AG04449 (cell line): ENCODE results near the gene TOM1.

Experiments used
- CTCF ChIA-PET: fragments of 350-600 bp; formaldehyde crosslinking; extraction: SDS; loops from one replicate; lab custom pipeline; 2021; ENCODE audit warnings: antibody characterized with exemption; lab: Yijun Ruan, JAX
- POLR2A ChIA-PET: fragments of 400-600, 350-600 bp; formaldehyde crosslinking; extraction: SDS; loops from one replicate; lab custom pipeline; 2020; ENCODE audit warnings: antibody characterized with exemption, inconsistent platforms; lab: Yijun Ruan, JAX
- DNase-seq: peaks from one replicate; pipeline ENCODE4 v3.0.0-alpha.2; 2010; ENCODE audit warnings: low read depth, low spot score
- H3K4me3 ChIP-seq: 2 replicates; pipeline ENCODE4 v1.5.1; 2011; ENCODE audit warnings: low read depth, mild to moderate bottlenecking, control low read depth, low read length
- CTCF ChIP-seq: IDR thresholded peaks from one replicate; pipeline ENCODE4 v1.5.1; 2011; ENCODE audit warnings: mild to moderate bottlenecking, moderate library complexity, low read length, control low read depth, inconsistent platforms; ENCODE audit not compliant: insufficient read depth; ENCODE audit errors: missing control alignments

TOM1 gene

GRCh38 chr22:35308480-35309021, 8.9 kb downstream of the TOM1 start:
- no peak for DNase-seq
- no peak for TF ChIP-seq CTCF
- POLR2A ChIA-PET = no interaction called here
- H3K4me3 ChIP-seq = no peak overlapping the region
- CTCF ChIA-PET = no interaction called here

DNA sequence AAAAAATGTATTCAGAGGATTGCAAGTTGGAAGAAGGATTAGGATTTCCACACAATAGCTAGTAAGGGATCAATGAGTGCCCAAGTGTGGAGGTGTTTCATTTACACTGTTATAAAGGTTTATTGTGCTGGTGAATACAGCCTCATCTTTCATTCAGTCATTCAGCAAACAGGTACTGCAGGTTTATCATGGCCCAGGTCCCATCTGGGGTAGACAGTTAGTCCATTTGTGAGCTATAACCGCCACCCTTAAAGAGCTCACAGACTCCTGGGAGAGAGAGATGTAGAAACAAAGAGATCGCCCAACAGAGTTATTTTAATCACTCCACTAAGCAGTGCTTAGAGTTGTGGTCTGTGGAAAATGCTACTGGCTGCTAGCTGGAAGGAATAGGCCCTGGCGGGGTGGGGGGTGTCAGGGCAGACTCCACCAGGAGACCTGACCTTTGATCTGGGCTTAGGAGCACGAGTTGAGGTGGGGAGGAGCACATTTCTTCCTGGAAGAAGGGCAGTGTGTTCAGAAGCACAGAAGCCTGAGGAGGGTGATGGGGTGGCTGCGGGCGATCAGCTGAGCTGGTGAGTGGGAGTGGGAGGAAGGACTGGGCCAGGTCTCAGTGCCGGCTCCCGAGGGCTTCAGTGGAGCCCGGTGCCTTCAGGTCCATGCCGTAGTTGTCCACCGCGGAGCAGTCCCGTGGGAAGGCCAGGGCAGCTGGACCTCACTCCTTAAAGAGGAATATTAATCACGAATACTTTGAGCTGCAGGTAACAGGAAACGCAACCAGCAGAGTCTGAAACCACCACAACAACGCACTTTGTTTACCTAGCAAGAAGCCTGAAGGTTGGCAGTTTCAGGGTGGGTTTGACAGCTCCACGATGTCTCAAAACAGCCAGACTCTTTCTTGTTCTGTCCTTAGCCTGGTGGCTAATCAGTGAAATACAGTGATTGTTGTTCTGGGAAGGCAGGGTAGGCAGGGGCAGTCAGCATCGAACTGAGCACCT, 11.2 kb downstream of the TOM1 start:
- H3K4me3 ChIP-seq = no peak overlapping the region
- no peak for TF ChIP-seq CTCF
- ChIA-PET POLR2A (no interaction called here), CTCF (interaction anchor here (0.6 to 0.9 kb wide), 3 partner anchors 17 to 313 kb away, joined by 3 read pairs; no protein-coding TSS in a partner anchor)
- no peak for DNase-seq

DNA sequence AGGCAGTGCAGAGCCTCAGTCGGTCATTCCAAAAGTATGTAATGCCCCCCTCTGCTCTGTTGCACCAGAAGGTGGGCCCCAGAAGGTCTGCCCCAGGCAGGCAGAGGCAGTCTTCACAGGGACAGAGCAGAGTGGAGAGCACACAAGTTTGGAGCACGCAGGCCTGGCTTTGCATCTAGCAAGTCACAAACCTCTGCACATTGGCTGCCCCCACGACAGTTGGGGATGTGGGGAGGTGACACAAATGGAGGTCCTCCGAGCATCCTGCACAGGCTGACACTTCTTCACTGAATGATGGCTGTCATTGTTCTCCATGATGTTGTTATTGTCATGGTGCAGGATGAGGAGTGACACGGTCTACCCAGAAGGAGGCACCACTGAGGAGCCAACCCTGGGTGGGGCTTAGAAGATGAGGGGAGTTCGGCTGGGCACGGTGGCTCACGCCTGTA, 11.9 kb downstream of the TOM1 start:
- no peak overlapping the region for H3K4me3 ChIP-seq
- TF ChIP-seq CTCF = no peak
- DNase-seq = no peak
- ChIA-PET POLR2A (no interaction called here), CTCF (interaction anchor here (0.9 kb wide), 1 partner anchor 16 kb away, joined by 3 read pairs; no protein-coding TSS in a partner anchor)

GRCh38 chr22:35312198-35313059, 12.7 kb downstream of the TOM1 start:
- TF ChIP-seq CTCF = no peak
- ChIA-PET POLR2A (interaction anchor here (1.2 kb wide), 1 partner anchor 13 kb away, joined by 7 read pairs; the partner anchor contains the start of gene TOM1), CTCF (no interaction called here)
- DNase-seq = peak; percentile 61
- no peak overlapping the region for H3K4me3 ChIP-seq

- TF ChIP-seq CTCF = no peak
- H3K4me3 ChIP-seq = no peak overlapping the region
- peak; percentile 74 for DNase-seq
- ChIA-PET POLR2A (interaction anchor here (0.8 to 1.2 kb wide), 2 partner anchors 14 kb away, joined by 3 to 7 read pairs; partner anchors contain the start of gene TOM1), CTCF (interaction anchor here (0.9 to 1.0 kb wide), 2 partner anchors 17 to 38 kb away, joined by 3 read pairs; no protein-coding TSS in a partner anchor)
Measured at GRCh38 chr22:35313311-35314121, 13.8 kb downstream of the TOM1 start.
